ENCODE results near the gene C2CD2. TPM values are rescaled to one million over a fixed set of nuclear protein-coding genes. Genes with fewer than 3 reads are reported as not detected.

Gene C2CD2
- total and polyA plus RNA-seq, 10 of the 15 experiments (the other 5 are each of a cell fraction or from before 2014, with no cell fraction given): 2.2 to 30.9 (median 9.9) TPM

DNA sequence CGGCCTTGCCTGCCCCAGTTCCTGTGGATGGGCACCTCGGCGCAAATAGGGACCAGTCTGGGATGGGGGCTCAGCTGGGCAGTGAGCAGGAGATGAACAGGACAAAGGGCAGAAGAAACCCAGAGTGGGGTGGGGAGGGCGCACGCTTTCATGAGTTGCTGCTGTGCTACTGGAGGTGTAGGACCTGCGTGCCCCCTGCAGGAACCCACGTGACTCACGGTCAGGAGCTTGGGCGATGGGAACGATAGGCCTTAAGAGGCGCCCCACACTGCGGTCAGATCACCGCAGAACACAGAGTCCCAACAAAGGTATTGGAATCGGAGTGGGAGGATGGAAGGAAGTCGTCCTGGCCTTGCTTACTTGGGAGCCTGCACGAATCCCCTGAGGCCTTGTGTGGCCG lies 91.8 kb downstream of the C2CD2 start (continued):
- TF ChIP-seq, protein P1, sequence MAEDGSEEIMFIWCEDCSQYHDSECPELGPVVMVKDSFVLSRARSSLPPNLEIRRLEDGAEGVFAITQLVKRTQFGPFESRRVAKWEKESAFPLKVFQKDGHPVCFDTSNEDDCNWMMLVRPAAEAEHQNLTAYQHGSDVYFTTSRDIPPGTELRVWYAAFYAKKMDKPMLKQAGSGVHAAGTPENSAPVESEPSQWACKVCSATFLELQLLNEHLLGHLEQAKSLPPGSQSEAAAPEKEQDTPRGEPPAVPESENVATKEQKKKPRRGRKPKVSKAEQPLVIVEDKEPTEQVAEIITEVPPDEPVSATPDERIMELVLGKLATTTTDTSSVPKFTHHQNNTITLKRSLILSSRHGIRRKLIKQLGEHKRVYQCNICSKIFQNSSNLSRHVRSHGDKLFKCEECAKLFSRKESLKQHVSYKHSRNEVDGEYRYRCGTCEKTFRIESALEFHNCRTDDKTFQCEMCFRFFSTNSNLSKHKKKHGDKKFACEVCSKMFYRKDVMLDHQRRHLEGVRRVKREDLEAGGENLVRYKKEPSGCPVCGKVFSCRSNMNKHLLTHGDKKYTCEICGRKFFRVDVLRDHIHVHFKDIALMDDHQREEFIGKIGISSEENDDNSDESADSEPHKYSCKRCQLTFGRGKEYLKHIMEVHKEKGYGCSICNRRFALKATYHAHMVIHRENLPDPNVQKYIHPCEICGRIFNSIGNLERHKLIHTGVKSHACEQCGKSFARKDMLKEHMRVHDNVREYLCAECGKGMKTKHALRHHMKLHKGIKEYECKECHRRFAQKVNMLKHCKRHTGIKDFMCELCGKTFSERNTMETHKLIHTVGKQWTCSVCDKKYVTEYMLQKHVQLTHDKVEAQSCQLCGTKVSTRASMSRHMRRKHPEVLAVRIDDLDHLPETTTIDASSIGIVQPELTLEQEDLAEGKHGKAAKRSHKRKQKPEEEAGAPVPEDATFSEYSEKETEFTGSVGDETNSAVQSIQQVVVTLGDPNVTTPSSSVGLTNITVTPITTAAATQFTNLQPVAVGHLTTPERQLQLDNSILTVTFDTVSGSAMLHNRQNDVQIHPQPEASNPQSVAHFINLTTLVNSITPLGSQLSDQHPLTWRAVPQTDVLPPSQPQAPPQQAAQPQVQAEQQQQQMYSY (CRISPR knock-in tag; IDR thresholded peaks at IDR 0.05): no peak
- no peak for TF ChIP-seq ZNF274 (IDR thresholded peaks at IDR 0.05; ENCODE audit: insufficient read depth, insufficient read length)
- TF ChIP-seq, protein P2, sequence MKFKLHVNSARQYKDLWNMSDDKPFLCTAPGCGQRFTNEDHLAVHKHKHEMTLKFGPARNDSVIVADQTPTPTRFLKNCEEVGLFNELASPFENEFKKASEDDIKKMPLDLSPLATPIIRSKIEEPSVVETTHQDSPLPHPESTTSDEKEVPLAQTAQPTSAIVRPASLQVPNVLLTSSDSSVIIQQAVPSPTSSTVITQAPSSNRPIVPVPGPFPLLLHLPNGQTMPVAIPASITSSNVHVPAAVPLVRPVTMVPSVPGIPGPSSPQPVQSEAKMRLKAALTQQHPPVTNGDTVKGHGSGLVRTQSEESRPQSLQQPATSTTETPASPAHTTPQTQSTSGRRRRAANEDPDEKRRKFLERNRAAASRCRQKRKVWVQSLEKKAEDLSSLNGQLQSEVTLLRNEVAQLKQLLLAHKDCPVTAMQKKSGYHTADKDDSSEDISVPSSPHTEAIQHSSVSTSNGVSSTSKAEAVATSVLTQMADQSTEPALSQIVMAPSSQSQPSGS (IDR thresholded peaks at IDR 0.05; ENCODE audit: low read length): no peak
- peak; percentile 47 for TF ChIP-seq MEF2B (IDR thresholded peaks at IDR 0.05; ENCODE audit: partially characterized antibody, poor library complexity, severe bottlenecking)
- no peak for TF ChIP-seq SIX5 (IDR thresholded peaks at IDR 0.05; ENCODE audit: low read depth, low read length, severe bottlenecking)
- TF ChIP-seq, protein P3, sequence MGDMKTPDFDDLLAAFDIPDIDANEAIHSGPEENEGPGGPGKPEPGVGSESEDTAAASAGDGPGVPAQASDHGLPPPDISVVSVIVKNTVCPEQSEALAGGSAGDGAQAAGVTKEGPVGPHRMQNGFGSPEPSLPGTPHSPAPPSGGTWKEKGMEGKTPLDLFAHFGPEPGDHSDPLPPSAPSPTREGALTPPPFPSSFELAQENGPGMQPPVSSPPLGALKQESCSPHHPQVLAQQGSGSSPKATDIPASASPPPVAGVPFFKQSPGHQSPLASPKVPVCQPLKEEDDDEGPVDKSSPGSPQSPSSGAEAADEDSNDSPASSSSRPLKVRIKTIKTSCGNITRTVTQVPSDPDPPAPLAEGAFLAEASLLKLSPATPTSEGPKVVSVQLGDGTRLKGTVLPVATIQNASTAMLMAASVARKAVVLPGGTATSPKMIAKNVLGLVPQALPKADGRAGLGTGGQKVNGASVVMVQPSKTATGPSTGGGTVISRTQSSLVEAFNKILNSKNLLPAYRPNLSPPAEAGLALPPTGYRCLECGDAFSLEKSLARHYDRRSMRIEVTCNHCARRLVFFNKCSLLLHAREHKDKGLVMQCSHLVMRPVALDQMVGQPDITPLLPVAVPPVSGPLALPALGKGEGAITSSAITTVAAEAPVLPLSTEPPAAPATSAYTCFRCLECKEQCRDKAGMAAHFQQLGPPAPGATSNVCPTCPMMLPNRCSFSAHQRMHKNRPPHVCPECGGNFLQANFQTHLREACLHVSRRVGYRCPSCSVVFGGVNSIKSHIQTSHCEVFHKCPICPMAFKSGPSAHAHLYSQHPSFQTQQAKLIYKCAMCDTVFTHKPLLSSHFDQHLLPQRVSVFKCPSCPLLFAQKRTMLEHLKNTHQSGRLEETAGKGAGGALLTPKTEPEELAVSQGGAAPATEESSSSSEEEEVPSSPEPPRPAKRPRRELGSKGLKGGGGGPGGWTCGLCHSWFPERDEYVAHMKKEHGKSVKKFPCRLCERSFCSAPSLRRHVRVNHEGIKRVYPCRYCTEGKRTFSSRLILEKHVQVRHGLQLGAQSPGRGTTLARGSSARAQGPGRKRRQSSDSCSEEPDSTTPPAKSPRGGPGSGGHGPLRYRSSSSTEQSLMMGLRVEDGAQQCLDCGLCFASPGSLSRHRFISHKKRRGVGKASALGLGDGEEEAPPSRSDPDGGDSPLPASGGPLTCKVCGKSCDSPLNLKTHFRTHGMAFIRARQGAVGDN (IDR thresholded peaks at IDR 0.05): peak; percentile 57
- TF ChIP-seq, protein P4, sequence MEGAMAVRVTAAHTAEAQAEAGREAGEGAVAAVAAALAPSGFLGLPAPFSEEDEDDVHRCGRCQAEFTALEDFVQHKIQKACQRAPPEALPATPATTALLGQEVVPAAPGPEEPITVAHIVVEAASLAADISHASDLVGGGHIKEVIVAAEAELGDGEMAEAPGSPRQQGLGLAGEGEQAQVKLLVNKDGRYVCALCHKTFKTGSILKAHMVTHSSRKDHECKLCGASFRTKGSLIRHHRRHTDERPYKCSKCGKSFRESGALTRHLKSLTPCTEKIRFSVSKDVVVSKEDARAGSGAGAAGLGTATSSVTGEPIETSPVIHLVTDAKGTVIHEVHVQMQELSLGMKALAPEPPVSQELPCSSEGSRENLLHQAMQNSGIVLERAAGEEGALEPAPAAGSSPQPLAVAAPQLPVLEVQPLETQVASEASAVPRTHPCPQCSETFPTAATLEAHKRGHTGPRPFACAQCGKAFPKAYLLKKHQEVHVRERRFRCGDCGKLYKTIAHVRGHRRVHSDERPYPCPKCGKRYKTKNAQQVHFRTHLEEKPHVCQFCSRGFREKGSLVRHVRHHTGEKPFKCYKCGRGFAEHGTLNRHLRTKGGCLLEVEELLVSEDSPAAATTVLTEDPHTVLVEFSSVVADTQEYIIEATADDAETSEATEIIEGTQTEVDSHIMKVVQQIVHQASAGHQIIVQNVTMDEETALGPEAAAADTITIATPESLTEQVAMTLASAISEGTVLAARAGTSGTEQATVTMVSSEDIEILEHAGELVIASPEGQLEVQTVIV (IDR thresholded peaks at IDR 0.05; ENCODE audit: borderline replicate concordance, partially characterized antibody): no peak
- no peak for TF ChIP-seq RCOR1 (conservative IDR thresholded peaks at IDR 0.05; ENCODE audit: low read depth, low read length)
- TF ChIP-seq EZH2 (IDR thresholded peaks at IDR 0.05; ENCODE audit: borderline replicate concordance, control insufficient read depth, low read depth, low read length): no peak

Data from GM12878 (cell line).